Panc1 (cell line): Measurements from ENCODE around the gene OR6N1.

ENCODE experiments used
- CTCF ChIP-seq: fragments of 450-650 bp; IDR thresholded peaks from 2 replicates; pipeline ENCODE4 v1.5.1; 2017; ENCODE audit warnings: mild to moderate bottlenecking
- POLR2AphosphoS5 ChIP-seq: IDR thresholded peaks from 2 replicates; pipeline ENCODE4 v1.6.1; 2012; ENCODE audit warnings: mild to moderate bottlenecking, low read depth, low read length, moderate library complexity
- TCF7L2 ChIP-seq: IDR thresholded peaks from 2 replicates; pipeline ENCODE4 v1.6.1; 2011; ENCODE audit warnings: mild to moderate bottlenecking, low read depth, low read length, inconsistent platforms

GRCh38 chr1:158735848-158736247 is 36.1 kb downstream of the OR6N1 start:
- no peak for TF ChIP-seq CTCF
- TF ChIP-seq TCF7L2 = no peak
- no peak for TF ChIP-seq POLR2AphosphoS5
